Measurements from ENCODE around the gene MB21D2. TPM values are rescaled to one million over a fixed set of nuclear protein-coding genes. Genes with fewer than 3 reads are reported as not detected.
A peak's percentile ranks its signal among the peaks of the same experiment; 100 is the strongest.
"Not testable (repeated sequence)": the region's sequence is repeated elsewhere in the genome, so short reads cannot be mapped to it uniquely, and the experiment has no call there.

Gene MB21D2, protein sequence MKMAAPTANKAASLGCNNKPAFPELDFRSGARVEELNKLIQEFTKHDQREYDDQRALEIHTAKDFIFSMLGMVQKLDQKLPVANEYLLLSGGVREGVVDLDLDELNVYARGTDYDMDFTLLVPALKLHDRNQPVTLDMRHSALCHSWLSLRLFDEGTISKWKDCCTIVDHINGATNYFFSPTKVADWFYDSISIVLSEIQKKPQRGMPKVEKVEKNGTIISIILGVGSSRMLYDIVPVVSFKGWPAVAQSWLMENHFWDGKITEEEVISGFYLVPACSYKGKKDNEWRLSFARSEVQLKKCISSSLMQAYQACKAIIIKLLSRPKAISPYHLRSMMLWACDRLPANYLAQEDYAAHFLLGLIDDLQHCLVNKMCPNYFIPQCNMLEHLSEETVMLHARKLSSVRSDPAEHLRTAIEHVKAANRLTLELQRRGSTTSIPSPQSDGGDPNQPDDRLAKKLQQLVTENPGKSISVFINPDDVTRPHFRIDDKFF
- total RNA-seq = 1 to 10 TPM; 3.2 to 4.1 TPM
- 1 to 10 TPM; 5.7 to 6.9 (median 5.8) TPM for polyA plus RNA-seq (ENCODE audit: insufficient read length in 6 of 6)
- long read RNA-seq, donor 1, partial matches to known transcripts = 0 of 2 reads
- long read RNA-seq, donor 1, other reads (novel, unspliced or antisense) = 0 of 2 reads
- long read RNA-seq, donor 2, transcript MB21D2-201 (2 exons, 3,368 nt) = major isoform, 8 of 8 reads
- long read RNA-seq, donor 2, partial matches to known transcripts = 0 of 8 reads
- long read RNA-seq, donor 2, other reads (novel, unspliced or antisense) = 0 of 8 reads
- long read RNA-seq, donor 3, partial matches to known transcripts = 0 of 3 reads
- long read RNA-seq, donor 3, other reads (novel, unspliced or antisense) = 0 of 3 reads
- long read RNA-seq, donor 4, partial matches to known transcripts = 0 of 2 reads
- long read RNA-seq, donor 4, other reads (novel, unspliced or antisense) = 1 of 2 reads
- long read RNA-seq, donor 5, partial matches to known transcripts = 0 of 2 reads
- long read RNA-seq, donor 5, other reads (novel, unspliced or antisense) = 0 of 2 reads
- long read RNA-seq, donor 6, partial matches to known transcripts = 0 of 2 reads
- long read RNA-seq, donor 6, other reads (novel, unspliced or antisense) = 0 of 2 reads
- long read RNA-seq, donor 7, partial matches to known transcripts = 5 of 6 reads
- long read RNA-seq, donor 7, other reads (novel, unspliced or antisense) = 0 of 6 reads
- long read RNA-seq, donor 8, partial matches to known transcripts = 0 of 1 reads
- long read RNA-seq, donor 8, other reads (novel, unspliced or antisense) = 0 of 1 reads
- long read RNA-seq, donor 9 = 0 reads
- long read RNA-seq, donor 10 = 0 reads
- long read RNA-seq, donor 11, transcript MB21D2-201 (2 exons, 3,368 nt) = major isoform, 12 of 12 reads
- long read RNA-seq, donor 11, partial matches to known transcripts = 0 of 12 reads
- long read RNA-seq, donor 11, other reads (novel, unspliced or antisense) = 0 of 12 reads
- long read RNA-seq, donor 12, partial matches to known transcripts = 0 of 3 reads
- long read RNA-seq, donor 12, other reads (novel, unspliced or antisense) = 0 of 3 reads

DNA sequence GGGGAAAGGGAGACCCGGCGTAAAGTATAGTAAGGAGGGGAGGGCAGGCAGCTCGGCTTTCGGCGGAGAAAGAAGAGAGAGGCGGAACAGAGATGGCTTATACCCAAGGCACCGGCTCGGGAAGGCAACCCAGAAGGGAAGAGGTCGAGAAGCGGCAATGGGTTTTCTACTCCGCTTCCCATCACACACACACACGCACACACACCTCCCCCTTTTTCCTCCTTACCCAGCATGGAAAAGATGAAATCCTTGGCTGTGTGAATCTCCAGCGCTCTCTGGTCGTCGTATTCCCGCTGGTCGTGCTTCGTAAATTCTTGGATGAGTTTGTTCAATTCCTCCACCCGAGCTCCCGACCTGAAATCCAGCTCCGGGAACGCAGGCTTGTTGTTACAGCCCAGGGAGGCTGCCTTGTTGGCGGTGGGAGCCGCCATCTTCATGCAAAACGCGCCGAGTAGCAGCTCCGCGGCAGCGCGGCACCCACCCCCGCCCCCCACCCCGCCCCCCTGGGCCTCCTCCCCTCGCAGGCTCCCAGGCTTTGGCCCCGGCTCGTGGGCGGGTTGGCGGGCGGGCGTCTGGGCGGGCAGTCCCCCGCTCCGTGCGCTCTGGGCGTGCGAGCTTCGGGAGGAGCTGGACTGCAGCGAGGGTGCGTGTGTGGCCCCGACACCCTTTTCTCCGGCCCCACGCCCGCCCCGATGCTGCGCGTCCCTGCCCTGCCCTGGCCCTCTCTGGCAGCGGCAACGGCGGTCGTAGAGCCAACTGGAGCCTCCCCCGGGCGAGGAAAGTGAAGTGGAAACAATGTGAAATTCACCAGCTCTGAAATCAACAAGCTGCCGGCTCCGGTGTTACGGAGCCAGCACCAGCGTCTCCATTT lies at the start of gene MB21D2:
Gene MB21D2, minus strand, starts transcription at position 453 of the 871 bp plus-strand sequence. Its CDS starts 16 bp downstream, at position 437.
- peak; percentile 87 for ATAC-seq
- intact Hi-C loops (cut with DNase I) = no loop called here
- TF ChIP-seq, protein P1, sequence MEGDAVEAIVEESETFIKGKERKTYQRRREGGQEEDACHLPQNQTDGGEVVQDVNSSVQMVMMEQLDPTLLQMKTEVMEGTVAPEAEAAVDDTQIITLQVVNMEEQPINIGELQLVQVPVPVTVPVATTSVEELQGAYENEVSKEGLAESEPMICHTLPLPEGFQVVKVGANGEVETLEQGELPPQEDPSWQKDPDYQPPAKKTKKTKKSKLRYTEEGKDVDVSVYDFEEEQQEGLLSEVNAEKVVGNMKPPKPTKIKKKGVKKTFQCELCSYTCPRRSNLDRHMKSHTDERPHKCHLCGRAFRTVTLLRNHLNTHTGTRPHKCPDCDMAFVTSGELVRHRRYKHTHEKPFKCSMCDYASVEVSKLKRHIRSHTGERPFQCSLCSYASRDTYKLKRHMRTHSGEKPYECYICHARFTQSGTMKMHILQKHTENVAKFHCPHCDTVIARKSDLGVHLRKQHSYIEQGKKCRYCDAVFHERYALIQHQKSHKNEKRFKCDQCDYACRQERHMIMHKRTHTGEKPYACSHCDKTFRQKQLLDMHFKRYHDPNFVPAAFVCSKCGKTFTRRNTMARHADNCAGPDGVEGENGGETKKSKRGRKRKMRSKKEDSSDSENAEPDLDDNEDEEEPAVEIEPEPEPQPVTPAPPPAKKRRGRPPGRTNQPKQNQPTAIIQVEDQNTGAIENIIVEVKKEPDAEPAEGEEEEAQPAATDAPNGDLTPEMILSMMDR (IDR thresholded peaks at IDR 0.05) = no peak
- DNase-seq = peak; percentile 76 to 89 (median 79)
- Histone ChIP-seq H3K4me3 (peak within 1 kb of the TSS; percentile 56 to 66), H3K4me1 (peaks cover 6 to 24% of the 10 kb centered on the region in 2 donors), H3K9me3 (no peaks in the 10 kb centered on the region), H3K36me3 (no peaks in the 10 kb centered on the region), H3K27ac (peak within 1 kb of the TSS; percentile 79 to 87), H3K27me3 (peaks cover 12 to 78% of the 10 kb centered on the region in 2 donors)

DNA sequence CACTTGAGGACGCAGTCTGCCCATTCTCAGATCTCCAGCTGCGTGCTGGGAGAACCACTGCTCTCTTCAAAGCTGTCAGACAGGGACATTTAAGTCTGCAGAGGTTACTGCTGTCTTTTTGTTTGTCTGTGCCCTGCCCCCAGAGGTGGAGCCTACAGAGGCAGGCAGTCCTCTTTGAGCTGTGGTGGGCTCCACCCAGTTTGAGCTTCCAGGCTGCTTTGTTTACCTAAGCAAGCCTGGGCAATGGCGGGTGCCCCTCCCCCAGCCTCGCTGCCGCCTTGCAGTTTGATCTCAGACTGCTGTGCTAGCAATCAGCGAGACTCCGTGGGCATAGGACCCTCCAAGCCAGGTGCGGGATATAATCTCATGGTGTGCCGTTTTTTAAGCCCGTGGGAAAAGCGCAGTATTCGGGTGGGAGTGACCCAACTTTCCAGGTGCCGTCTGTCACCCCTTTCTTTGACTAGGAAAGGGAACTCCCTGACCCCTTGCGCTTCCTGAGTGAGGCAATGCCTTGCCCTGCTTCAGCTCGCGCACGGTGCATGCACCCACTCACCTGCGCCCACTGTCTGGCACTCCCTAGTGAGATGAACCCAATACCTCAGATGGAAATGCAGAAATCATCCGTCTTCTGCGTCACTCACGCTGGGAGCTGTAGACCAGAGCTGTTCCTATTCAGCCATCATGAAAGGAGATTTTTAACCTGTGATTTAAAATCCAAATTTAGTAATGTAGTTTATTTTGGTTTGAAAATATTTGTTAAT lies 47.5 kb upstream of the MB21D2 start:
- H3K36me3 ChIP-seq; ATAC-seq; H3K4me1 ChIP-seq; H3K27me3 ChIP-seq; H3K9me3 ChIP-seq; H3K4me3 ChIP-seq; intact Hi-C loops (cut with DNase I); H3K27ac ChIP-seq; DNase-seq: not testable (repeated sequence)

DNA sequence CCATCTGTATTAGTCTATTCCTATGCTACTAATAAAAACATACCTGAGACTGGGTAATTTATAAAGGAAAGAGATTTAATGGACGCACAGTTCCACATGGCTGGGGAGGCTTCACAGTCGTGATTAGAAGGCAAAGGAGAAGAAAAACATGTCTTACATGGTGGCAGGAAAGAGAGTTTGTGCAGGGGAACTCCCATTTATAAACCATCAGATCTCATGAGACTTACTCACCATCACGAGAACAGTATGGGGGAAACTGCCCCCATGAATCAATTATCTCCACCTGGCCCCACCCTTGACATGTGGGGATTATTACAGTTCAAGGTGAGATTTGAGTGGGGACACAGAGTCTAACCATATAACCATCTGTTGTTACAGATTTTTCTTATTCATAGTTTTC lies 42.1 kb upstream of the MB21D2 start:
- Histone ChIP-seq H3K27ac (no peak overlapping the region), H3K36me3 (no peaks in the 10 kb centered on the region), H3K9me3 (no peaks in the 10 kb centered on the region), H3K4me1 (peaks cover 0 to 17% of the 10 kb centered on the region in 2 donors), H3K27me3 (no peaks in the 10 kb centered on the region), H3K4me3 (no peak overlapping the region)
- ATAC-seq (no peak), DNase-seq (no peak)
- TF ChIP-seq, protein P1 (IDR thresholded peaks at IDR 0.05) = no peak
- intact Hi-C loops (cut with DNase I) = no loop called here

DNA sequence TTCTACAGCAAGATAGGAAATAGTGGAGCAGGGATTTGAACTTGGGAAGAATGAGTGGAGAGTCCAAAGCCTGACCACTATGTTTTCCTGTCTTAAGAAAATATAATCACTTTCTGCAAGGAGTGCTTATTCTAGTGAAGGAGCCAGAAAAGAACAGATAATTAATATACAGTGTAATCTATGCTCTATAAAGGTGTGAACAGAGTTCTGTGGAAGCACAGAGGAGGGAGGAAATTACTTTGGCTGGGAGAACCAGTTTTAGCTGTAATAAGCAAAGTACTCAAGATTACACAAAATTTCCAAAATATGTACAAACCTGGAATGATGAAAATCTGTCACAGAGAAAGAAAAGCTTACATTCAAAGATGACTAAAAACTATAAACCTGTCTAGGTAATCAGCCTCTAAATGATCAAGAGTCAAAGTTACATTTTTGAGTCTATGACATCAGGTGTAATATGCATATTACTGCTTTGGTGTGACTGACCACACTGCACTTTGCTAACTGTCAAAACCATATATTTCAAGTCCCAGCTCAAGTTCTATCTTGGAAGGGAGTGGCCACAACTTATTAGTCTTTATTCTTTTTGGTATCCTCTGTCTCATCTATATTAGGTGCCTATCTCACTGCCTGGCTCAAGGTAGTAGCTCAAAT lies 40.7 kb upstream of the MB21D2 start:
- peak overlapping the region; percentile 28 to 69 for H3K27ac ChIP-seq

More for the DNA sequence above, 40.7 kb upstream of the MB21D2 start:
- Histone ChIP-seq H3K9me3 (no peaks in the 10 kb centered on the region), H3K4me1 (peaks cover 0 to 17% of the 10 kb centered on the region in 2 donors), H3K4me3 (no peak overlapping the region), H3K36me3 (no peaks in the 10 kb centered on the region), H3K27me3 (no peaks in the 10 kb centered on the region)
- intact Hi-C loops (cut with DNase I) = no loop called here
- no peak for ATAC-seq
- DNase-seq = no peak
- TF ChIP-seq, protein P1 (IDR thresholded peaks at IDR 0.05) = no peak

Data from left lung (tissue), 14 donors.